Progenitor cell of endocrine pancreas (in vitro differentiated cells): Measurements from ENCODE around the gene ACSS2. TPM values are rescaled to one million over a fixed set of nuclear protein-coding genes. Genes with fewer than 3 reads are reported as not detected.

Experiments
- DNase-seq: peaks from one replicate; pipeline ENCODE4 v3.0.0; 2021; ENCODE audit warnings: low spot score; ENCODE audit not compliant: unreplicated experiment
- H3K27ac Mint-ChIP-seq: 2 replicates; pipeline ENCODE4 v1.8.0; 2021; ENCODE audit warnings: mild to moderate bottlenecking, moderate library complexity, mixed read lengths
- H3K27me3 Mint-ChIP-seq: 2 replicates; pipeline ENCODE4 v1.8.0; 2021; ENCODE audit warnings: mixed read lengths
- H3K36me3 Mint-ChIP-seq: 2 replicates; pipeline ENCODE4 v1.8.0; 2022; ENCODE audit warnings: mixed read lengths; ENCODE audit not compliant: insufficient read depth
- H3K4me1 Mint-ChIP-seq: 2 replicates; pipeline ENCODE4 v1.8.0; 2021; ENCODE audit warnings: low read depth, mixed read lengths
- H3K4me3 Mint-ChIP-seq: 2 replicates; pipeline ENCODE4 v1.8.0; 2021; ENCODE audit warnings: low read depth, mild to moderate bottlenecking, moderate library complexity, mixed read lengths
- H3K9me3 Mint-ChIP-seq: 2 replicates; pipeline ENCODE4 v1.8.0; 2021; ENCODE audit warnings: low read depth, mixed read lengths
- CTCF ChIP-seq: fragments of 200-600 bp; sonication (generic); IDR thresholded peaks from one replicate; pipeline ENCODE4 v1.5.0; 2021; ENCODE audit warnings: antibody characterized with exemption, mild to moderate bottlenecking; ENCODE audit not compliant: unreplicated experiment
- total RNA-seq: library from RNA; stranded (reverse); gene quantifications from 2 replicates; pipeline ENCODE4 v1.2.1, GENCODE V29; 2021

ACSS2 gene
- total RNA-seq, 1 donor from 2014 or later, result 31.3 TPM

DNA sequence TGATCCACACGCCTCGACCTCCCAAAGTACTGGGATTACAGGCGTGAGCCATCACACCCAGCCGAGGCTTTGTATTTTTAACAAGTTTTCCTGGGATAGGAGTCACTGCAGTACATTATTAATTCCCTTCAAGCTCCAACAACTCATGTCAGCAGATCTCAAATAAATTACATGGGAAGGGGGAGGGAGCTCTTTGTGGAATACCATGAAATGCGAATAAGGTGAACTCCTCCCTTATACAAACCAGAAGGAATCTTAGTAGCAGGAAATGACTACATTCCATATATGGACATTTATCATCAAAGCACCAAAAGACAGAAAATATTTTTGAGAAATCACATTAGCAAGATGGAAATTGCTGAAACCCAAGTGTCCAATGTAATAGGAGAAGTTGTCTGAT, 76.3 kb downstream of the ACSS2 start:
- no peaks in the 10 kb centered on the region for H3K9me3 Mint-ChIP-seq
- no peak for DNase-seq
- H3K27ac Mint-ChIP-seq, result no peak overlapping the region
- peaks cover 6% of the 10 kb centered on the region for H3K27me3 Mint-ChIP-seq
- peaks cover 21% of the 10 kb centered on the region for H3K4me1 Mint-ChIP-seq
- no peak for TF ChIP-seq CTCF
- peaks cover 14% of the 10 kb centered on the region for H3K36me3 Mint-ChIP-seq
- H3K4me3 Mint-ChIP-seq, result no peak overlapping the region

- Mint-ChIP-seq H3K27ac (no peak overlapping the region), H3K27me3 (peaks cover 6% of the 10 kb centered on the region), H3K4me3 (peak overlapping the region; percentile 33), H3K9me3 (no peaks in the 10 kb centered on the region), H3K36me3 (peaks cover 14% of the 10 kb centered on the region), H3K4me1 (peaks cover 21% of the 10 kb centered on the region)
- DNase-seq, result no peak
- no peak for TF ChIP-seq CTCF
These were observed 77.5 kb downstream of the ACSS2 start for GRCh38 chr20:34953960-34954359.

DNA sequence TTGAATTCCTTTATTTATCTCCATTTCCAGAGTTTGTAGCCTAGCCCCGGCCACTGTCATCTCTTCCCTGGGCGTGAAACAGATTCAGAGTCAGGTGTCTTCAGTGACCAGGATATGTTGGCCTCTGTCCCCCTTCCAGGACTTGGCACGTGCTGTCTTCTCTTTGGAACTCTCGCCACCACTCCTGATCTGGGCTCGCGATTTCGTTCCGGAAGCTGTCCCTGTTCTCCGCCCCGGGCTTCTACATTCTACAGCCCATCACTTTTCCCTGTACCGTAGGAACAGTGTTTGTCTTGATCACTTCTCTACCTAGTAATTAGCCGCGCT, 78.5 kb downstream of the ACSS2 start:
- peaks cover 7% of the 10 kb centered on the region for H3K36me3 Mint-ChIP-seq
- peak overlapping the region; percentile 95 for H3K4me3 Mint-ChIP-seq
- H3K27ac Mint-ChIP-seq, result peak overlapping the region; percentile 99
- DNase-seq, result no peak
- no peak for TF ChIP-seq CTCF
- no peaks in the 10 kb centered on the region for H3K9me3 Mint-ChIP-seq
- peaks cover 21% of the 10 kb centered on the region for H3K4me1 Mint-ChIP-seq
- H3K27me3 Mint-ChIP-seq, result peaks cover 6% of the 10 kb centered on the region

DNA sequence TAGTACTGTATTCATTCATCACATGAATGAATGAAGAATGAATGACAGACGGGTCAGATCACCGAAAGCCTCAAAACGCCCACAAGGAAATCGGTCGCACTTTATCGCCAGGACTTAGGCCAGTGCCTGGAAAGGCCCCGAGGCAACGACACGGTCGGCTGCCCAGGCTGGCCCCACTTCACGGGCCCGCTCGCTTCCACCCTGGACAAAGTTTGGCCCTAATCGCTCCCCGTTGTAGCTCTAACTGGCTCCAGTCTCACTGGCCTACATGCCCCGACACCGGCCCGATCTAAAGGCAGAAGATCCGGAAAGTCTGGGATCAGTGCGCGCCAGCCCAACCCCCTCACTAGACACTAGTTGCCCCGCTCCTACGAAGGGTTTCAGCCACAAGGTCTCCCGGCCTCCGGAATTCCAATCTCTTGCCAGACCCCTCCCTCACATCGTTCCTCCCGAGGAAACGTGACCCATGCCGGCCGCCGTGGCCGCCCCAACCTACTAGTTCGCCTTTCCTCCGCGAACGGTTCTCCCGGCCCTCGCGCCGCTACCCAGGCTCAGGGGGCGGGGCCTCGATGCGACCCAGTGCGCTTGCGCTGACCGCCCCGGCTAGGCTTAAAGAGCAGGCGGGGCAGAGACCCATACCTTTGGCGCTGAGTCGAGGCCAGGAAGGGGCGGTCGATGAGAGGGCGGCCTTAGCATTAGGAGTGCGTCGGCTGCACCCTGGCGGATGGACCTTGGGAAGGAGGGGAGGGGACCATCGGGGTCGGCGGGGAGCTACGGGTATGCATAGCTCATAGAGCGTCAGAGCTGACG, 79.0 kb downstream of the ACSS2 start, which contains the start of the genes GSS and MYH7B:
GSS (minus strand) TSS at position 576 of the 810 bp plus-strand sequence. CDS start 3,954 bp downstream, outside the sequence.
MYH7B (plus strand) TSS at position 638 of the 810 bp plus-strand sequence. CDS start 22,138 bp downstream, outside the sequence.
- Mint-ChIP-seq H3K9me3 (no peaks in the 10 kb centered on the region), H3K4me1 (peaks cover 21% of the 10 kb centered on the region), H3K36me3 (peaks cover 3% of the 10 kb centered on the region), H3K27ac (peak within 1 kb of the TSS; percentile 99), H3K27me3 (peaks cover 6% of the 10 kb centered on the region), H3K4me3 (peak within 1 kb of the TSS; percentile 95)
- DNase-seq, result peak; percentile 100
- TF ChIP-seq CTCF, result peak; percentile 47

DNA sequence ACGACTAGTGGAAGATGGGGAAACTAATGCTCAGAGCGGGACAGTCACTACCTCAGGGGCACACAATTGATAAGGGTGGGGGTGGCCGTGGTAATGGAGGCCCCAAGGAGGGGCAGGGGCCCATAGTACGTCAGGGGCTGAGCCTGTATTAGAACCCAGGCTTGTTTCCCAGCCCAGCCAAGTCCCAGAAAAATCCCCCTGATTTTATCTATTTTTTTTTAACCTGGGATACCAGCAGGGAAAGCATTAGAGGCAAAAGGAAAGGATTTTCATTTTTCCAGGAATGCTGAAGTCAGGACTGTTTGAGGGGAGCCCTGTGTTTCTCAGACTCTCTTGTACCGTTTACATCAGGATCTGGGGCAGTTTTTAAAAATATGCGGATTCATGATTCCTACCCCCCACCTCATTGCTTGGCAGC, 79.6 kb downstream of the ACSS2 start:
- Mint-ChIP-seq H3K4me3 (peak overlapping the region; percentile 95), H3K27ac (peak overlapping the region; percentile 99), H3K9me3 (no peaks in the 10 kb centered on the region), H3K27me3 (peaks cover 6% of the 10 kb centered on the region), H3K36me3 (peaks cover 3% of the 10 kb centered on the region), H3K4me1 (peaks cover 21% of the 10 kb centered on the region)
- DNase-seq, result no peak
- TF ChIP-seq CTCF, result peak; percentile 16
